Stimulated activated CD8-positive, alpha-beta memory T cell treated with anti-CD3 and anti-CD28 coated beads, Interleukin-12 subunit alpha, Interleukin-12 subunit beta, amount 100 ng/mL, for 1 hour (primary cell): ENCODE measurements around the gene NUP43.
"Not testable (repeated sequence)": the region's sequence is repeated elsewhere in the genome, so short reads cannot be mapped to it uniquely, and the experiment has no call there.

Experiments
- DNase-seq: peaks from one replicate; pipeline ENCODE4 v3.0.0-alpha.2; 2020; ENCODE audit warnings: low read depth

NUP43 gene

DNA sequence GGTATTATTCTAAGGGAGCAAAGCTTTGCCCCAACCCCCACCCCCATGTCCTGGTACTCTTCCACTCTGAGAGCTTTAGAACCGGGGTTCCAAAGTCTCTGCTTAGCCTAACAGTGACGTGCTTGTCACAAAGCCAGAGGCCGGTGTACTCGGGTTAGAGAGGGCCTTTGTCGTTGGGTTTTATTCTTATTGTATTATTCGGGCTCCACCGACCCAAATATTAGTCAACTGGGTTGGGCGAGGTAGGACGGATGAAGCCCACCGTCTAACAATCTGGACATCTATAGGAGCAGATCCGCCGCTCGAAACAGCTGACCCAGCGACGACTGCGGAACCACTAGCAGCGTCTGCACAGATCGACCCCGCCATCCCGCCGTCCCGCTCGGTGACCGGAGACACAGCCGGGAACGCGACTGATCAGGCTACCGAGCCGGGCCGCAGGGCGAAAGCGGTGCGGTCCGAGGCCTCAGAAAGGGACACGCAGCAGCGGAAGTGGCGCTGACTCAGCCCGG lies 2.8 kb upstream of the NUP43 start:
- not testable (repeated sequence) for DNase-seq

DNA sequence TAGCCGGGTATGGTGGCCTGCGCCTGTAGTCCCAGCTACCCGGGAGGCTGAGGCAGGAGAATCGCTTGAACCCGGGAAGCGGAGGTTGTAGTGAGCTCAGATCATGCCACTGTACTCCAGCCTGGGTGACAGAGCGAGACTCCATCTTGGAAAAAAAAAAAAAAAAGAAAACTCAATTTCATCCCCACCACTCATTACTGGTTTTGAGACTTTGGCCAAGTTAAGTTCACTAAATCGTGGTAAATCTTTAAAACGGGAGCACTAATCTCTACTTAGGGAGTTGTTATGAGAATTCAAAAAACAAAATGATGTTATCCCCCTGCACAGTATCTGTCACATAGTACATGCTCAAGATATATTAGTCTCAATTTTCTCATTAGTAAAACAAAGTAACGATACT lies 1.1 kb downstream of the NUP43 start:
- not testable (repeated sequence) for DNase-seq

DNA sequence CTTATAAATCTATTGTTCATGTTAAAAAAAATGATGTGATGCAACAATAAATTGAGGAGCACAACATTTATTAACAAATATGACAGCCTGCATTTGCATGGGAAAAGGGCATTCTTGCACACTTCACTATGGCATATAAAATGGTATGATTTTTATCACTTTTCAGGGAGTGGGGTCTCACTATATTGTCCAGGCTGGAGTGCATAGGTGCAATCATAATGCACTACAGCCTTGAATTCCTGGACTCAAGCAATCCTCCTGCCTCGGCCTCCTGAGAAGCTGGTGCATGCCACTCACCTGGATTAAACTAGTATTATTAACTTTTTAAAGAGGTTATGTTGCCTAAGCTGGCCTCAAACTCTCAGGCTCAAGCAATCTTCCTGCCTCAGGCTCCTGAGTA lies 11.4 kb downstream of the NUP43 start:
- DNase-seq, result no peak

DNA sequence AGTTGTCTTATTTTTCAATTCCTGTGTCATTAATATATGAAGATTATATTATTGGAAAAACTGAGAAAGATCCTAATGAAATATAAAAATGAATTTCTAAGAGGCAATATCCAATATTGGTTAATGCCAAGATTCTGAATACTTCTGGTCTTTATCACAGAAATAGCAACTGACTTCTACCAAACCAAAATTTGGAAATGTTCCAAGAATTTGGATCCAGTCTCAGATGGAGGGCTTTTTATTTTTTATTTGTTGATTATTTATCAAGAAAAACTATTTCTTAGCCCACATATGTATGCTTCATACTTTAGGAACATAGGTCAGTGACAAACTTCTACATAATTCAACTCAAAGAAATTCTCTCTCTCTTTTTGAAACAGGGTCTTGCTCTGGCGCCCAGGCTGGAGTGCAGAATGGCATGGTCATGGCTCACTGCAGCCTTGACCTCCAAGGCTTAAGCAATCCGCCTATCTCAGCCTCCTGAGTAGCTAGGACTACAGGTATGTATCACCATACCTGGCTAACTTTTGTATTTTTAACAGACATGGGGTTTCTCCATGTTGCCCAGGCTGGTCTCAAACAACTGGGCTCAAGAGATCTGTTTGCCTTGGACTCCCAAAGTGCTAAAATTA lies 13.1 kb downstream of the NUP43 start:
- no peak for DNase-seq

DNA sequence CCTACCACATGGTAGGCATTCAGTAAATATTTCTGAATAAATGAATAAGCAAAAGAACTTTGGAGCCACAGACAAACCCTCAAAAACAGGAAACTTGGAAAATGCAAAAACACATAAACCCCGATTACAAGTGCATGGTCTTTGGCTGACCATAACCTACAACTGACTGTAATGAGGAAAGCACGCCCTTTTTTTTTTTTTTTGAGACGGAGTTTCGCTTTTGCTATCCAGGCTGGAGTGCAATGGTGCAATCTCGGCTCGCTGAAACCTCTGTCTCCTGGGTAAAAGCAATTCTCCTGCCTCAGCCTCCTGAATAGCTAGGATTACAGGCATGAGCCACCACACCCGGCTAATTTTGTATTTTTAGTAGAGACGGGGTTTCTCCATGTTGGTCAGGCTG lies 16.5 kb downstream of the NUP43 start:
- DNase-seq, result no peak

GRCh38 chr6:149728499-149729234 lies 17.7 kb downstream of the NUP43 start:
- no peak for DNase-seq

DNA sequence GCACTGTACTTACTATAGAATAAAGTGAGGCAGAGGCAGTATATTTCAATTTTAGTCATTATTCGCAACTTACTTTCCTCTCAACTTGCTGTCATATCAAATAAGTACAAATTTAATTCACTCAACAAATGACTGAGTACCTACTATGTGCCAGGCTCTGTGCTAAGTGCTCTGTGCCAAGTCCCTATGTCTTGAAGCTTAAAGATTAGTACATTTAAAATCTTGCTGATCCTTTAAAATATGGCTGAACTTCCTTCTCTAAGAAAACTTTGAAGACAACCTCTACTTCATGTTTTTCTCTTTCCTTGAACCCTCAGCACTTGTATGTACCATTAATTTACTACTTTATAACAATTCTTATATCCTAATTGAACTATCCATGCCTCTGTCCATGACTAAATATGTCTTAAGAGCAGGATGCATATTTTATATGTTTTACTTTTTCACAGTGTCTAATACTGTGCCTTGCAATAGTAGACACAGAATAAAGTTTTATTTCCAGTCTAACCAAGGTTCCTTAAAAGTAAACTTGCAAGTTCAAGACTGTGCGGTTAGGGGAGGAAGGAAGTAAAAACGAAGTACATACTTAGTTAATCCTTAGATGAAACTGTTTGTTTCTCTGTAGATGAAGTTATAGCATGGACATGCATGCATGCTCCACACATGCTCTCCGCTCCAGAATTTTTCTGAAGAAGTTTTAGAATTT lies 18.4 kb downstream of the NUP43 start:
- no peak for DNase-seq

DNA sequence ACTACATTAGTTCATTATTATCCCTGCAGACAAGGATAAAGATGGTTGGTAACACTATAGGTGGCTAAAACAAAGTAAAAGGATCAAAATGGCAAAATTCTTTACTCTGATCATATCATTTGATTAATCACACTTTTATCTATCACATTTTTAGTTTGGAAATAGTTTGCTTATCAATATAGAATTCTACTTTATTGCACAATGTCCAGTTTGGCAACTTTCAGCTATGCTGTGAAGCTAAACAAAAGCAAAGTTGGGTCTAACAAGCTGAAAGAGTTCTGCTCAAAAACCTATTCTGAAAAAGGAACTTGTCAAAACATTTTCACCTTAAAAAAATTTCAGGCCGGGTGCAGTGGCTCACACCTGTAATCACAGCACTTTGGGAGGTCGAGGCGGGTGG lies 20.5 kb downstream of the NUP43 start:
- no peak for DNase-seq

GRCh38 chr6:149723771-149724417 lies 22.4 kb downstream of the NUP43 start:
- DNase-seq, result no peak

DNA sequence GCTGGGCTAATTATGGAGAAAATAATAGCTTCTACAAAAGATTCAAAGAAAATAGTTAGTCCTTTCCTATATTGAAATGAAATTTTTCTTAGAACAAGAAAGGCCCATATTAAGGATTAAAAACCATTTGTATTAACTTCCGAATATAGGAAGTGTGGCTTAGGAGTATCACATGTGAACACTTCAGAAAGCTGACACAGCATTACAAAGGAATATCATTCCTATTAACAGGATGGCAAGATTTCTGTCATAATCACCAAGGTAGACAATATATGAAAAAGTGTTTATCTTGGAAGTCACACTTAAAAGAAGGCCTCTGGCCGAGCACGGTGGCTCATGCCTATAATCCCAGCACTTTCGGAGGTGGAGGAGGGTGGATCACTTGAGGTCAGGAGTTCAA lies 23.1 kb downstream of the NUP43 start:
- no peak for DNase-seq

DNA sequence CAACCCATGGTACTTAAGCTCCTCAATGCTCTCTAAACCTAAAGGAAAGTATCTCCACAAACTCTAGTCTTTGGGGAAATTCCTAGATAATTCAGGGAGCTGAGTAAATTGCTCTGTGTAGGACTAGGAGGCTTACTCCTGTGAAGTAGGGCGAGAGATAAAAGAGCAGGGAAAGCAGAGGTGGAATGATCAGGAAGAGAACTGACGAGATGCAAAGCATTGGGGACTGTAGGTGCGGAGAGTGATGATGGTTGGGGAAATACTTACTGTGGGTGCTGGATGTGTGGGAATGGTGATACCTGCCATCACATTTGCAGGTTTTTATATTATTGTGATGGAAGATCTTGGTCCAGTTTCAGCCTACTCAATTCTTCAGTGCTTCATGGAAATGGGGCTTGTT lies 26.8 kb downstream of the NUP43 start:
- DNase-seq, result no peak

- DNase-seq, result peak; percentile 90
Observed at GRCh38 chr6:149717588-149718458, 28.5 kb downstream of the NUP43 start, which contains the start of gene LATS1. Gene LATS1, minus strand, starts transcription at chr6:149718101. Its CDS starts 15,975 bp downstream, at chr6:149702126.

DNA sequence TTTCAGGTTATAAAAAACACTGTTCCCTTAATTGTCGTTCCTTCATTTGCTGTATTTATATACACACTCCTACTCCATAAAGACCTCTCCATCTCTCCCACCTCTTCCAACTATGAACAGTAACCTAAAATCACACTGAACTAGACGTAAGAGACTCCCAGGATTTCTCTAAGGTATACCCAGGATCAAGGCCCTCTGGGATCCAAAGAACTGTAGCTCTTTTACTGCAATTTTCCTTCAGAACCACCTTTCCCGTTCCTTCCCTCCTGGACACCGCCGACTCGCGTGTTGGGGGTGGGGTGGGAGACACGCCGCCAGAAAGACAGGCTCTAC lies 29.1 kb downstream of the NUP43 start:
- no peak for DNase-seq

DNA sequence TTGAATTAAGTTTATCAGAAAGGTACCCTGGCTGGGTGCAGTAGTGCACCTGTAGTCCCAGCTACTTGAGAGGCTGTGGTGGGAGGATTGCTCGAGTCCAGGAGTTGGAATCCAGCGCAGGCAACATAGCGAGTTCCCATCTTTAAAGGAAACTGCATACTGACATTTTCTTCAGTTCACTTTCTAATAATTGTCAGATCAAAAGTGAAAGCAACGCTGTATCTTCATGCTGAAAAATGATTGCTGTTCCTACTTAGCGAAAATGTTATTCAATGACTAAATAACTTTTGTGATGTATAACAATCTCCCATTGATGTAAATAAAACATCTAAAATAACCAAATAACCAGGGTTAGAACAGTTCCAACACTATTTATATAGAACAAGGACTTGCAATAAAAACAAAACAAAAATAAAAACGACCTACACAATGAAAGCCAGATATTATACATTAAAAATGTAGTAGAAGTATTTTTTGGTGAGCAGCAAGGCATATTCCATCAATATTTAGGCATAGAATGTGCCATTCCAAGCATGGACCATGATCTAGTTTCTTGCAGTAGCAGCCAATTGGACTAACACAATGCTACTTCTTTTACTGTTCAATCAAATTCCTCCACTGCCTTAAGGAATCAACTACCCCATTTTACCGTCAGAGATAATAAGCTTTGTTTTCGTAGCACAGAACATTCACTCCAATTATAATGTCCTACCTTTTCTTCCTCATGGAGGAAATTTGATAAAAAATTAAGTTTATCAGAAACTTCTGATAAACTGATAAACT lies 30.0 kb downstream of the NUP43 start:
- DNase-seq, result no peak

DNA sequence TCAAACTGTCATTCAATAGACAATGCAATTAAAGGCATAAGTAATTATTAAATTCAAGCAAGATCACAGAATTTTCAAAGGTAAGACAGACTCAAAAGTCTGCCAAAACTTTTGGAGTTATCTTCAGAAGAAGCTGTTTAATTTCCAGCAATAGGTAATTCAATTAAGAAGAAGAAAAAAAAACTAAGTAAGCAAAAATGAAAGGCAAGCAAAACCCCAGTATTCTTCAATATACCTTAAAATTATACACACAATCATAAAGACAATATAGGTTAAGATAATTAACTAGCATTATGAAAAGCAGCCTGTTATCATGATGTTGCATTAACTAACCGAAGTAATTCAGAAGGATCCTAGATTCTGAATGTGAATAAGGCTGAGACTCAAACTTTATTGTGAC lies 31.9 kb downstream of the NUP43 start:
- DNase-seq, result no peak

GRCh38 chr6:149711711-149712110 lies 34.6 kb downstream of the NUP43 start:
- no peak for DNase-seq

- no peak for DNase-seq
Observed at GRCh38 chr6:149701714-149702113, 44.6 kb downstream of the NUP43 start.

- no peak for DNase-seq
Observed at GRCh38 chr6:149699150-149699549, 47.2 kb downstream of the NUP43 start.

DNA sequence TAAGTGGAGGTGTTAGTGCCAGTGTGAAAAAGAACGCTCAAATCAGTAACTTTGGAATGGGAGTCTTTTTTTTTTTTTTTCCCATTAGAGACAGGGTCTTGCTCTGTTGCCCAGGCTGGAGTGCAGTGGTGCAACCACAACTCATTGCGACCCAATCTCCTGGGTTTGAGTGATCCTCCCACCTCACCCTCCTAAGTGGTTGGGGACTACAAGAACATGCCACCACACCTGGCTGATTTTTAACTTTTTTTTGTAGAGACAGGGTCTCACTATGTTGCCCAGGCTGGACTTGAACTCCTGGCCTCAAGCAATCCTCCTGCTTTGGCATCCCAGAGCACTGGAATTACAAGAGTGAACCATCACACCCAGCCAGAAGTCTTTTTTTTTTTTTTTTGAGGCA lies 48.2 kb downstream of the NUP43 start:
- no peak for DNase-seq

GRCh38 chr6:149696901-149697300 lies 49.4 kb downstream of the NUP43 start:
- DNase-seq, result no peak

DNA sequence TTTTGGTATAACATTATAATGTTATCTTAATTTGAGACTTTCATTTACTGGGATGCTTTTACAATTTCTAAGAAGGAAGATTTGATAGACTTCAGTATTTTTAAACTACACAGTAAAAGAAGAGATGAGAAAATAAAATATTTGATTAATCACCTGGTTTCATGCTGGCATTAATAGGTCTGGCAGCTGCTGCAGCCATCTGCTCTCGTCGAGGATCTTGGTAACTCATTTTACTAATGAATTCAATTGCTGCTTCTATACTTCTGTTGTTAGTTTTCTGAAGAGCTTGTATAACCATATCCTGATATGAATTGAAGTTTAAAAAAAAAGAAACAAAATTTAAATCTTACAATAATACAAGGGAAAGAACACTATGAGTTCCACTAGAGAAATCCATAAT lies 51.4 kb downstream of the NUP43 start:
- DNase-seq, result no peak
